IPS-18a (cell line): Measurements from ENCODE around the gene STX3.
"Not testable (repeated sequence)": the region's sequence is repeated elsewhere in the genome, so short reads cannot be mapped to it uniquely, and the experiment has no call there.

Experiments
- H3K27ac ChIP-seq: one replicate; pipeline ENCODE4 v1.5.1; 2013; ENCODE audit warnings: low read length
- H3K27me3 ChIP-seq: one replicate; pipeline ENCODE4 v1.6.1; 2013; ENCODE audit warnings: mild to moderate bottlenecking, low read length; ENCODE audit not compliant: control insufficient read depth, insufficient read depth
- H3K36me3 ChIP-seq: one replicate; pipeline ENCODE4 v1.6.1; 2013; ENCODE audit warnings: low read depth, low read length; ENCODE audit not compliant: control insufficient read depth
- H3K4me1 ChIP-seq: one replicate; pipeline ENCODE4 v1.6.1; 2013; ENCODE audit warnings: low read depth, low read length; ENCODE audit not compliant: control insufficient read depth
- H3K4me3 ChIP-seq: one replicate; pipeline ENCODE4 v1.5.1; 2013; ENCODE audit warnings: low read length
- H3K9ac ChIP-seq: one replicate; pipeline ENCODE4 v1.6.1; 2013; ENCODE audit warnings: mild to moderate bottlenecking, low read length, moderate library complexity
- H3K9me3 ChIP-seq: one replicate; pipeline ENCODE4 v1.6.1; 2013; ENCODE audit warnings: low read depth, low read length; ENCODE audit not compliant: control insufficient read depth

Gene STX3

DNA sequence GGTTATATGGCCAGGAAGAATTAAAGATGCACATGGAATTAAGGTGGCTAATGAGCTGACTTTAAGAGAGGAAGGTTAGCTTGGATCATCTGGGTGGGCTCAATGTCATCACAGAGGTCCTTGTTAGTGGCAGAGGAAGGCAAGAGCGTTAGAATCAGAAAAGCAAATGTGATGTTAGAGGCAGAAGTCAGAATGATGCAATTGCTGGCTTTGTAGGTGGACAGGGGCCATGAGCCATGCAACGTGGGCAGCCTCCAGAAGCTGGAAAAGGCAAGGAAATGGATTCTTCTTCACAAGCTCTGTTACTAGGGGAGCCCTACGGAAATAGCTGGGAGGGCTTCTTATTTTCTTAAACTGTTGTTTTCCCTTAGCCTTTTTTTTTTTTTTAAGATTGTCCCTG, 92.5 kb downstream of the STX3 start:
- Histone ChIP-seq H3K9me3 (no peaks in the 10 kb centered on the region), H3K27ac (no peak overlapping the region), H3K4me3 (no peak overlapping the region), H3K4me1 (no peaks in the 10 kb centered on the region), H3K27me3 (no peaks in the 10 kb centered on the region), H3K9ac (no peak overlapping the region), H3K36me3 (no peaks in the 10 kb centered on the region)

DNA sequence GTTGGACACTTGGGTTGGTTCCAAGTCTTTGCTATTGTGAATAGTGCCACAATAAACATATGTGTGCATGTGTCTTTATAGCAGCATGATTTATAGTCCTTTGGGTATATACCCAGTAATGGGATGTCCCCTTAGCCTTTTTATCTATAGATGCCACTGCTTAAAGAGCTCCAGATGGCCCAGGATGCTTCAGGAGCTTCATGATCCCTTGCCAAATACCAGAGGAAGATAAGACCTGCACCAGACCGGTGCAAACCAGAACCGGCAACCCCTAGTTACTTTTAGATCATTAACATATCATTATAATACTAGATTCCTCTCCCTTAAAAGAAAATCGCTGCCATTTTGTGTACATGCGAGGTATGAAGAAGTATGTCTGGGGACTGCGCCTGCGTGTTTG, 93.3 kb downstream of the STX3 start:
- H3K27ac ChIP-seq, H3K9me3 ChIP-seq, H3K4me3 ChIP-seq: not testable (repeated sequence)

GRCh38 chr11:59849129-59849528, 94.0 kb downstream of the STX3 start:
- Histone ChIP-seq H3K4me1 (no peaks in the 10 kb centered on the region), H3K9ac (no peak overlapping the region), H3K9me3 (no peaks in the 10 kb centered on the region), H3K27ac (no peak overlapping the region), H3K27me3 (no peaks in the 10 kb centered on the region), H3K4me3 (no peak overlapping the region), H3K36me3 (no peaks in the 10 kb centered on the region)

More for the DNA sequence above, 93.3 kb downstream of the STX3 start:
- not testable (repeated sequence) for H3K27me3 ChIP-seq, H3K4me1 ChIP-seq, H3K9ac ChIP-seq, H3K36me3 ChIP-seq

- not testable (repeated sequence) for H3K4me1 ChIP-seq, H3K9me3 ChIP-seq, H3K4me3 ChIP-seq, H3K27ac ChIP-seq, H3K36me3 ChIP-seq, H3K27me3 ChIP-seq, H3K9ac ChIP-seq
These were observed 94.4 kb downstream of the STX3 start for GRCh38 chr11:59849551-59849950.

GRCh38 chr11:59851416-59851815, 96.2 kb downstream of the STX3 start:
- H3K4me3 ChIP-seq, H3K27ac ChIP-seq, H3K9me3 ChIP-seq, H3K27me3 ChIP-seq, H3K36me3 ChIP-seq, H3K4me1 ChIP-seq, H3K9ac ChIP-seq: not testable (repeated sequence)

DNA sequence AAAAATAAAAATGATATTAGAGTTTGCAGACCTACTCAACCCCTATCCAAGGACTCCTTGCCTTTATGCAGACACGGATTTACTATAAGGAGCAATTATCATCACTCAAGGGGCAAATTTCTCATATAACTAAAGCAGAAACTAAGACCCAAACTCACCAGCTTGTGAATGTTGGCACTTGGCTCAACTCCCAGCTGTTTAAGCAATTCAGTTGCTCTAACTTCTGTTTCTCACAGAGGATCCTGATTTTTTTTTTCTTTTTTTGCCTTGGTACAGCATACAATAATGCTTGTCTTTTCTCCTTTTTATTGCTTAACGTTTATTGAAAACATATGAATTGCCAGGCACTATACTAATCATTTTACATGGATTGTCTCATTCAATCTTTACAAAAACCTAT, 99.7 kb downstream of the STX3 start:
- H3K27ac ChIP-seq: no peak overlapping the region
- peaks cover 8% of the 10 kb centered on the region for H3K4me1 ChIP-seq
- no peaks in the 10 kb centered on the region for H3K36me3 ChIP-seq
- H3K27me3 ChIP-seq: no peaks in the 10 kb centered on the region
- no peak overlapping the region for H3K9ac ChIP-seq
- H3K9me3 ChIP-seq: no peaks in the 10 kb centered on the region
- H3K4me3 ChIP-seq: no peak overlapping the region
